ENCODE measurements around the gene NAA10.

The NAA10 gene

GRCh38 chrX:153966841-153967535, 32.2 kb upstream of the NAA10 start:
- no peak for DNase-seq (ENCODE audit: low read depth)

- no peak for DNase-seq (ENCODE audit: low read depth)
Observed at GRCh38 chrX:153966283-153966688, 31.4 kb upstream of the NAA10 start.

- no peak for DNase-seq (ENCODE audit: low read depth)
Observed at GRCh38 chrX:153965406-153965805, 30.6 kb upstream of the NAA10 start.

GRCh38 chrX:153964105-153964504, 29.3 kb upstream of the NAA10 start:
- DNase-seq (ENCODE audit: low read depth) = no peak

GRCh38 chrX:153963546-153963945, 28.7 kb upstream of the NAA10 start:
- DNase-seq (ENCODE audit: low read depth) = no peak

GRCh38 chrX:153961292-153961691, 26.5 kb upstream of the NAA10 start:
- DNase-seq (ENCODE audit: low read depth) = no peak

- DNase-seq (ENCODE audit: low read depth) = no peak
Observed at GRCh38 chrX:153960786-153961185, 25.9 kb upstream of the NAA10 start.

- no peak for DNase-seq (ENCODE audit: low read depth)
Observed at GRCh38 chrX:153960077-153960476, 25.2 kb upstream of the NAA10 start.

GRCh38 chrX:153959649-153960048, 24.8 kb upstream of the NAA10 start:
- no peak for DNase-seq (ENCODE audit: low read depth)

- no peak for DNase-seq (ENCODE audit: low read depth)
Observed at GRCh38 chrX:153958605-153959004, 23.8 kb upstream of the NAA10 start.

- no peak for DNase-seq (ENCODE audit: low read depth)
Observed at GRCh38 chrX:153957224-153957623, 22.4 kb upstream of the NAA10 start.

GRCh38 chrX:153956044-153956907, 21.4 kb upstream of the NAA10 start:
- DNase-seq (ENCODE audit: low read depth) = no peak

GRCh38 chrX:153955228-153955732, 20.4 kb upstream of the NAA10 start:
- DNase-seq (ENCODE audit: low read depth) = no peak

GRCh38 chrX:153954558-153955227, 19.9 kb upstream of the NAA10 start:
- no peak for DNase-seq (ENCODE audit: low read depth)

GRCh38 chrX:153953892-153954557, 19.2 kb upstream of the NAA10 start:
- no peak for DNase-seq (ENCODE audit: low read depth)

- DNase-seq (ENCODE audit: low read depth) = peak; percentile 72
Observed at GRCh38 chrX:153953342-153953830, 18.5 kb upstream of the NAA10 start.

- DNase-seq (ENCODE audit: low read depth) = no peak
Observed at GRCh38 chrX:153952373-153953026, 17.7 kb upstream of the NAA10 start.

- no peak for DNase-seq (ENCODE audit: low read depth)
Observed at GRCh38 chrX:153951683-153952372, 17.0 kb upstream of the NAA10 start.

- DNase-seq (ENCODE audit: low read depth) = no peak
Observed at GRCh38 chrX:153950127-153950526, 15.3 kb upstream of the NAA10 start.
